ENCODE measurements around the gene PGP. TPM values are rescaled to one million over a fixed set of nuclear protein-coding genes. Genes with fewer than 3 reads are reported as not detected.

PGP gene
- total RNA-seq, 1 experiment from 2014 or later = 32.6 TPM

GRCh38 chr16:2235234-2235651 is 20.6 kb upstream of the PGP start:
- no peaks in the 10 kb centered on the region for H3K9me3 ChIP-seq (ENCODE audit: control insufficient read depth in 1 of 2, insufficient read depth in 1 of 2, low read depth in 1 of 2, low read length in 2 of 2)
- no peak overlapping the region; the same call in 1 of the 2 replicates for H3K27ac ChIP-seq (ENCODE audit: low read depth, low read length)
- RAD21 ChIA-PET (ENCODE audit: low non-redundant PET in 1 of 2, low total read pairs in 2 of 2, uncharacterized antibody in 2 of 2, unreplicated experiment in 2 of 2) = no interaction called here
- H3K9me2 ChIP-seq (ENCODE audit: insufficient read depth) = no peaks in the 10 kb centered on the region
- H3K4me2 ChIP-seq (ENCODE audit: low read length) = no peak overlapping the region
- TF ChIP-seq RAD21 (IDR thresholded peaks at IDR 0.05; ENCODE audit: low read depth) (no peak), REST (IDR thresholded peaks at IDR 0.05; ENCODE audit: low read depth) (no peak), POLR2A (IDR thresholded peaks at IDR 0.05; ENCODE audit: borderline replicate concordance, extremely low read depth, insufficient read depth, insufficient read length) (no peak), CTCF (IDR thresholded peaks at IDR 0.05 in 2 of 3, conservative IDR thresholded peaks at IDR 0.05 in 1 of 3; ENCODE audit: borderline replicate concordance in 1 of 3, insufficient read depth in 1 of 3, low read depth in 2 of 3, low read length in 2 of 3) (no peak), ELF1 (IDR thresholded peaks at IDR 0.05; ENCODE audit: borderline replicate concordance, low read depth) (no peak), SP1 (IDR thresholded peaks at IDR 0.05; ENCODE audit: low read depth) (no peak), EZH2 (IDR thresholded peaks at IDR 0.05) (no peak), SIN3A (IDR thresholded peaks at IDR 0.05; ENCODE audit: low read depth) (no peak), CEBPB (IDR thresholded peaks at IDR 0.05; ENCODE audit: low read depth) (no peak), POLR2AphosphoS5 (IDR thresholded peaks at IDR 0.05; ENCODE audit: low read depth, low read length) (no peak), FOSL1 (IDR thresholded peaks at IDR 0.05; ENCODE audit: low read depth) (no peak), ATF3 (IDR thresholded peaks at IDR 0.05) (no peak), CBX3 (IDR thresholded peaks at IDR 0.05; ENCODE audit: low read depth) (no peak), JUND (IDR thresholded peaks at IDR 0.05) (no peak), ZFX (IDR thresholded peaks at IDR 0.05) (no peak), YY1 (IDR thresholded peaks at IDR 0.05; ENCODE audit: extremely low read depth, insufficient replicate concordance, low read depth, low read length) (no peak), EZH2phosphoT487 (IDR thresholded peaks at IDR 0.05; ENCODE audit: borderline replicate concordance) (no peak)
- TF ChIP-seq, protein P1, sequence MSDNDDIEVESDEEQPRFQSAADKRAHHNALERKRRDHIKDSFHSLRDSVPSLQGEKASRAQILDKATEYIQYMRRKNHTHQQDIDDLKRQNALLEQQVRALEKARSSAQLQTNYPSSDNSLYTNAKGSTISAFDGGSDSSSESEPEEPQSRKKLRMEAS (IDR thresholded peaks at IDR 0.05) = no peak
- TF ChIP-seq, protein P2, sequence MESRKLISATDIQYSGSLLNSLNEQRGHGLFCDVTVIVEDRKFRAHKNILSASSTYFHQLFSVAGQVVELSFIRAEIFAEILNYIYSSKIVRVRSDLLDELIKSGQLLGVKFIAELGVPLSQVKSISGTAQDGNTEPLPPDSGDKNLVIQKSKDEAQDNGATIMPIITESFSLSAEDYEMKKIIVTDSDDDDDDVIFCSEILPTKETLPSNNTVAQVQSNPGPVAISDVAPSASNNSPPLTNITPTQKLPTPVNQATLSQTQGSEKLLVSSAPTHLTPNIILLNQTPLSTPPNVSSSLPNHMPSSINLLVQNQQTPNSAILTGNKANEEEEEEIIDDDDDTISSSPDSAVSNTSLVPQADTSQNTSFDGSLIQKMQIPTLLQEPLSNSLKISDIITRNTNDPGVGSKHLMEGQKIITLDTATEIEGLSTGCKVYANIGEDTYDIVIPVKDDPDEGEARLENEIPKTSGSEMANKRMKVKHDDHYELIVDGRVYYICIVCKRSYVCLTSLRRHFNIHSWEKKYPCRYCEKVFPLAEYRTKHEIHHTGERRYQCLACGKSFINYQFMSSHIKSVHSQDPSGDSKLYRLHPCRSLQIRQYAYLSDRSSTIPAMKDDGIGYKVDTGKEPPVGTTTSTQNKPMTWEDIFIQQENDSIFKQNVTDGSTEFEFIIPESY (IDR thresholded peaks at IDR 0.05; ENCODE audit: extremely low read depth, insufficient replicate concordance, low read length) = no peak
- peaks cover 0 to 14% of the 10 kb centered on the region in 2 experiments; a peak in 2 of 4 replicates for H3K4me1 ChIP-seq (ENCODE audit: control insufficient read depth in 1 of 2, insufficient read depth in 2 of 2, low read length in 2 of 2)
- BruUV-seq (replicated peaks) = no TSS peak
- peaks cover 3% of the 10 kb centered on the region in 2 experiments; a peak in 1 of 4 replicates for H3K36me3 ChIP-seq (ENCODE audit: control insufficient read depth in 1 of 2, insufficient read depth in 2 of 2, low read length in 2 of 2)
- intact Hi-C loops (cut with micrococcal nuclease) = no loop called here
- H3K9ac ChIP-seq (ENCODE audit: low read length) = no peak overlapping the region
- POLR2A ChIA-PET = interaction anchor here (1.2 kb wide), 1 partner anchor 16 kb away, joined by 3 read pairs; the partner anchor contains the start of gene ECI1
- H3K79me2 ChIP-seq (ENCODE audit: insufficient read depth, low read length) = no peaks in the 10 kb centered on the region
- DNase-seq (ENCODE audit: low read depth, low spot score) (no peak), ATAC-seq (no peak)
- H3K27me3 ChIP-seq (ENCODE audit: insufficient read depth, low read length) = no peaks in the 10 kb centered on the region
- H2AFZ ChIP-seq (ENCODE audit: low read depth, low read length, poor library complexity, severe bottlenecking) = no peak overlapping the region
- no peak overlapping the region for H3K4me3 ChIP-seq (replicated peaks in 1 of 2; ENCODE audit: low read depth in 1 of 2, low read length in 2 of 2)
- CTCF ChIA-PET = no interaction called here
- H4K20me1 ChIP-seq (ENCODE audit: insufficient read depth) = no peaks in the 10 kb centered on the region
